H1 (cell line): Measurements from ENCODE around the gene SLC38A5.

Experiments used
- CHD2 ChIP-seq: IDR thresholded peaks from 2 replicates; pipeline ENCODE4 v1.6.1; 2012; ENCODE audit warnings: low read length, improper control_type of control experiment
- EZH2 ChIP-seq: fragments of 200-600 bp; sonication (generic); IDR thresholded peaks from 2 replicates; pipeline ENCODE4 v1.7.1; 2012; ENCODE audit warnings: low read depth, mild to moderate bottlenecking, moderate library complexity, low read length, inconsistent platforms; ENCODE audit not compliant: severe bottlenecking
- GABPA ChIP-seq: IDR thresholded peaks from 2 replicates; pipeline ENCODE4 v1.6.1; 2011; ENCODE audit warnings: mild to moderate bottlenecking, low read length, moderate library complexity, borderline replicate concordance; ENCODE audit not compliant: insufficient read depth
- GTF2F1 ChIP-seq: IDR thresholded peaks from 2 replicates; pipeline ENCODE4 v1.6.1; 2012; ENCODE audit warnings: low read depth, low read length, improper control_type of control experiment, borderline replicate concordance
- HDAC2 ChIP-seq, 2 experiments: fragments of 300-600 bp in 1 of 2; sonication (generic) in 1 of 2; IDR thresholded peaks; 2 replicates each; pipeline ENCODE4 v1.6.1; 2011 to 2012; ENCODE audit warnings: low read depth in 2 of 2, low read length in 2 of 2, mild to moderate bottlenecking in 2 of 2, moderate library complexity in 2 of 2, borderline replicate concordance in 1 of 2, inconsistent platforms in 1 of 2
- POLR2AphosphoS5 ChIP-seq: IDR thresholded peaks from 2 replicates; pipeline ENCODE4 v1.6.1; 2011; ENCODE audit warnings: low read depth, low read length
- RXRA ChIP-seq: IDR thresholded peaks from 2 replicates; pipeline ENCODE4 v1.6.1; 2011; ENCODE audit warnings: low read depth, mild to moderate bottlenecking, low read length, moderate library complexity; ENCODE audit not compliant: insufficient read depth
- TEAD4 ChIP-seq: IDR thresholded peaks from 2 replicates; pipeline ENCODE4 v1.6.1; 2012; ENCODE audit warnings: low read depth, low read length, inconsistent platforms, mixed read lengths
- TF ChIP-seq, protein P1 (sequence below): IDR thresholded peaks from 2 replicates; pipeline ENCODE4 v1.6.1; 2011; ENCODE audit warnings: low read length, improper control_type of control experiment
- TF ChIP-seq, protein P2 (sequence below), 3 experiments: IDR thresholded peaks; 1 replicate in 2 of 3; 2 replicates in 1 of 3; pipeline versions ENCODE4 v1.5.1 to v1.6.1; 2011; ENCODE audit warnings: low read length in 3 of 3, mild to moderate bottlenecking in 3 of 3, inconsistent platforms in 2 of 3, low read depth in 1 of 3, moderate library complexity in 1 of 3; ENCODE audit not compliant: insufficient read depth in 1 of 3; ENCODE audit errors: control extremely low read depth in 1 of 3
- TF ChIP-seq, protein P3 (sequence below): IDR thresholded peaks from 2 replicates; pipeline ENCODE4 v1.6.1; 2012; ENCODE audit warnings: inconsistent platforms

- TF ChIP-seq POLR2AphosphoS5 (no peak), GTF2F1 (no peak), GABPA (no peak), EZH2 (no peak), TEAD4 (no peak), HDAC2 (IDR thresholded peaks at IDR 0.05; ENCODE audit: borderline replicate concordance in 1 of 2, low read depth in 2 of 2, low read length in 2 of 2) (no peak), RXRA (no peak), CHD2 (no peak)
- TF ChIP-seq, protein P1, sequence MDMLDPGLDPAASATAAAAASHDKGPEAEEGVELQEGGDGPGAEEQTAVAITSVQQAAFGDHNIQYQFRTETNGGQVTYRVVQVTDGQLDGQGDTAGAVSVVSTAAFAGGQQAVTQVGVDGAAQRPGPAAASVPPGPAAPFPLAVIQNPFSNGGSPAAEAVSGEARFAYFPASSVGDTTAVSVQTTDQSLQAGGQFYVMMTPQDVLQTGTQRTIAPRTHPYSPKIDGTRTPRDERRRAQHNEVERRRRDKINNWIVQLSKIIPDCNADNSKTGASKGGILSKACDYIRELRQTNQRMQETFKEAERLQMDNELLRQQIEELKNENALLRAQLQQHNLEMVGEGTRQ = no peak
- TF ChIP-seq, protein P2, sequence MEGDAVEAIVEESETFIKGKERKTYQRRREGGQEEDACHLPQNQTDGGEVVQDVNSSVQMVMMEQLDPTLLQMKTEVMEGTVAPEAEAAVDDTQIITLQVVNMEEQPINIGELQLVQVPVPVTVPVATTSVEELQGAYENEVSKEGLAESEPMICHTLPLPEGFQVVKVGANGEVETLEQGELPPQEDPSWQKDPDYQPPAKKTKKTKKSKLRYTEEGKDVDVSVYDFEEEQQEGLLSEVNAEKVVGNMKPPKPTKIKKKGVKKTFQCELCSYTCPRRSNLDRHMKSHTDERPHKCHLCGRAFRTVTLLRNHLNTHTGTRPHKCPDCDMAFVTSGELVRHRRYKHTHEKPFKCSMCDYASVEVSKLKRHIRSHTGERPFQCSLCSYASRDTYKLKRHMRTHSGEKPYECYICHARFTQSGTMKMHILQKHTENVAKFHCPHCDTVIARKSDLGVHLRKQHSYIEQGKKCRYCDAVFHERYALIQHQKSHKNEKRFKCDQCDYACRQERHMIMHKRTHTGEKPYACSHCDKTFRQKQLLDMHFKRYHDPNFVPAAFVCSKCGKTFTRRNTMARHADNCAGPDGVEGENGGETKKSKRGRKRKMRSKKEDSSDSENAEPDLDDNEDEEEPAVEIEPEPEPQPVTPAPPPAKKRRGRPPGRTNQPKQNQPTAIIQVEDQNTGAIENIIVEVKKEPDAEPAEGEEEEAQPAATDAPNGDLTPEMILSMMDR (IDR thresholded peaks at IDR 0.05; ENCODE audit: control extremely low read depth in 1 of 3, insufficient read depth in 1 of 3, low read depth in 1 of 3, low read length in 3 of 3) = no peak
- TF ChIP-seq, protein P3, sequence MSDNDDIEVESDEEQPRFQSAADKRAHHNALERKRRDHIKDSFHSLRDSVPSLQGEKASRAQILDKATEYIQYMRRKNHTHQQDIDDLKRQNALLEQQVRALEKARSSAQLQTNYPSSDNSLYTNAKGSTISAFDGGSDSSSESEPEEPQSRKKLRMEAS = no peak
Observed at GRCh38 chrX:48472851-48473703, 3.0 kb upstream of the SLC38A5 start.
